ENCODE data around the gene ISG15.
"Not testable (repeated sequence)": the region's sequence is repeated elsewhere in the genome, so short reads cannot be mapped to it uniquely, and the experiment has no call there.

ISG15 gene

GRCh38 chr1:1024771-1025699 is 11.7 kb downstream of the ISG15 start:
- peak overlapping the region; percentile 83 for H3K27ac ChIP-seq
- DNase-seq (ENCODE audit: low read depth, low spot score) = peak; percentile 40

GRCh38 chr1:1025730-1026129 is 12.4 kb downstream of the ISG15 start:
- no peak for DNase-seq (ENCODE audit: low read depth, low spot score)
- peak overlapping the region; percentile 83 for H3K27ac ChIP-seq

- no peak overlapping the region for H3K27ac ChIP-seq
- no peak for DNase-seq (ENCODE audit: low read depth, low spot score)
Measured at GRCh38 chr1:1026599-1027413, 13.5 kb downstream of the ISG15 start.

GRCh38 chr1:1027791-1028190 is 14.5 kb downstream of the ISG15 start:
- no peak for DNase-seq (ENCODE audit: low read depth, low spot score)
- H3K27ac ChIP-seq = no peak overlapping the region

GRCh38 chr1:1030867-1031658 is 17.8 kb downstream of the ISG15 start:
- not testable (repeated sequence) for H3K27ac ChIP-seq; DNase-seq (ENCODE audit: low read depth, low spot score)

- DNase-seq (ENCODE audit: low read depth, low spot score) = no peak
- no peak overlapping the region for H3K27ac ChIP-seq
Measured at GRCh38 chr1:1031659-1032235, 18.4 kb downstream of the ISG15 start.

- DNase-seq (ENCODE audit: low read depth, low spot score) = no peak
- H3K27ac ChIP-seq = no peak overlapping the region
Measured at GRCh38 chr1:1032424-1032823, 19.1 kb downstream of the ISG15 start.

GRCh38 chr1:1033009-1033587 is 19.8 kb downstream of the ISG15 start:
- peak; percentile 52 for DNase-seq (ENCODE audit: low read depth, low spot score)
- no peak overlapping the region for H3K27ac ChIP-seq

- no peak overlapping the region for H3K27ac ChIP-seq
- DNase-seq (ENCODE audit: low read depth, low spot score) = no peak
Measured at GRCh38 chr1:1033731-1034438, 20.6 kb downstream of the ISG15 start.

GRCh38 chr1:1034439-1034781 is 21.1 kb downstream of the ISG15 start:
- no peak for DNase-seq (ENCODE audit: low read depth, low spot score)
- no peak overlapping the region for H3K27ac ChIP-seq

- no peak overlapping the region for H3K27ac ChIP-seq
- no peak for DNase-seq (ENCODE audit: low read depth, low spot score)
Measured at GRCh38 chr1:1035291-1035943, 22.1 kb downstream of the ISG15 start.

GRCh38 chr1:1037366-1038327 is 24.4 kb downstream of the ISG15 start:
- DNase-seq (ENCODE audit: low read depth, low spot score) = no peak
- no peak overlapping the region for H3K27ac ChIP-seq

GRCh38 chr1:1038694-1039093 is 25.4 kb downstream of the ISG15 start:
- H3K27ac ChIP-seq = no peak overlapping the region
- no peak for DNase-seq (ENCODE audit: low read depth, low spot score)

- no peak for DNase-seq (ENCODE audit: low read depth, low spot score)
- H3K27ac ChIP-seq = no peak overlapping the region
Measured at GRCh38 chr1:1039145-1039910, 26.0 kb downstream of the ISG15 start.

GRCh38 chr1:1040004-1040991 is 27.0 kb downstream of the ISG15 start:
- peak; percentile 66 for DNase-seq (ENCODE audit: low read depth, low spot score)
- no peak overlapping the region for H3K27ac ChIP-seq

GRCh38 chr1:1041092-1041523 is 27.8 kb downstream of the ISG15 start:
- no peak for DNase-seq (ENCODE audit: low read depth, low spot score)
- H3K27ac ChIP-seq = no peak overlapping the region
